ENCODE measurements around the gene TRIM71. TPM values are rescaled to one million over a fixed set of nuclear protein-coding genes. Genes with fewer than 3 reads are reported as not detected.
"Not testable (repeated sequence)": the region's sequence is repeated elsewhere in the genome, so short reads cannot be mapped to it uniquely, and the experiment has no call there.

Gene TRIM71
- total RNA-seq, 3 donors from 2014 or later: not detected

GRCh38 chr3:32897001-32897601, 79.3 kb downstream of the TRIM71 start:
- intact Hi-C loops (cut with DNase I, micrococcal nuclease): no loop called here
- H3K9me3 ChIP-seq: no peaks in the 10 kb centered on the region
- no peak overlapping the region for H3K4me3 ChIP-seq
- no peak for ATAC-seq
- no peaks in the 10 kb centered on the region for H3K36me3 ChIP-seq (ENCODE audit: low read depth)
- TF ChIP-seq, protein P1, sequence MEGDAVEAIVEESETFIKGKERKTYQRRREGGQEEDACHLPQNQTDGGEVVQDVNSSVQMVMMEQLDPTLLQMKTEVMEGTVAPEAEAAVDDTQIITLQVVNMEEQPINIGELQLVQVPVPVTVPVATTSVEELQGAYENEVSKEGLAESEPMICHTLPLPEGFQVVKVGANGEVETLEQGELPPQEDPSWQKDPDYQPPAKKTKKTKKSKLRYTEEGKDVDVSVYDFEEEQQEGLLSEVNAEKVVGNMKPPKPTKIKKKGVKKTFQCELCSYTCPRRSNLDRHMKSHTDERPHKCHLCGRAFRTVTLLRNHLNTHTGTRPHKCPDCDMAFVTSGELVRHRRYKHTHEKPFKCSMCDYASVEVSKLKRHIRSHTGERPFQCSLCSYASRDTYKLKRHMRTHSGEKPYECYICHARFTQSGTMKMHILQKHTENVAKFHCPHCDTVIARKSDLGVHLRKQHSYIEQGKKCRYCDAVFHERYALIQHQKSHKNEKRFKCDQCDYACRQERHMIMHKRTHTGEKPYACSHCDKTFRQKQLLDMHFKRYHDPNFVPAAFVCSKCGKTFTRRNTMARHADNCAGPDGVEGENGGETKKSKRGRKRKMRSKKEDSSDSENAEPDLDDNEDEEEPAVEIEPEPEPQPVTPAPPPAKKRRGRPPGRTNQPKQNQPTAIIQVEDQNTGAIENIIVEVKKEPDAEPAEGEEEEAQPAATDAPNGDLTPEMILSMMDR (IDR thresholded peaks at IDR 0.05): no peak
- no peak for DNase-seq
- no peaks in the 10 kb centered on the region for H3K4me1 ChIP-seq (ENCODE audit: low read depth)

DNA sequence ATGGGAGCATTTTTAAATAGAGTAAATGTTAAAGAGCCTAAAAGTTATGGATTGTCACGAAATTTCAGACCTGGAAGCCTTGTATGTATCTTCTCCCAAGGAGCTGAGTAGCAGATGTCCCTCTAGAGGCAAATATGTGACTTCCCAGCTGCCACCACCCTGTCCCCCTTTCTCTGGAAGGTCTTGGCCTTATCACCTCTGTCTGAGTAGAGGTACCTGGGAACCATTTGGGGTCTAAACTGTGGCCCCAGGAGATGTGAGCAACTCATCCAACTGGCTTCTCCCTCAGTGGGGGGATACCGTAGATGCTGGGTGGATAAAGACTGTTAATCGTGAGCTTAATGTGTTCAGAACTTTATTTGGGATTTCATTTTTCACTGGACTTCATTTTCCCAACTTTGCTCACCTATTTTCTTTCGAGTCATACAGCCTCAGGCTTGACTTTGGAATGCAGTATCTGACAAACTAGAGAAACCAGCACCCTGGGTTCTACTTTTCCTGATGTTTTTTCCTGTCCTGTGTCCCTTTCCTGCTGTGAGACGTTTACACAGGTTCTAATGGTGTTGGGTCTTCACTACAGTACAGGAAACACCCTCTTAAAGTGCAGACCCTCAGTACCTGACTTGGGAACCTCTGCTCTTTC, 80.3 kb downstream of the TRIM71 start:
- no peak for DNase-seq
- Histone ChIP-seq H3K4me1 (ENCODE audit: low read depth) (no peaks in the 10 kb centered on the region), H3K9me3 (no peaks in the 10 kb centered on the region), H3K36me3 (ENCODE audit: low read depth) (no peaks in the 10 kb centered on the region), H3K4me3 (no peak overlapping the region)
- no peak for ATAC-seq
- intact Hi-C loops (cut with DNase I, micrococcal nuclease): no loop called here
- TF ChIP-seq, protein P1 (IDR thresholded peaks at IDR 0.05): no peak

DNA sequence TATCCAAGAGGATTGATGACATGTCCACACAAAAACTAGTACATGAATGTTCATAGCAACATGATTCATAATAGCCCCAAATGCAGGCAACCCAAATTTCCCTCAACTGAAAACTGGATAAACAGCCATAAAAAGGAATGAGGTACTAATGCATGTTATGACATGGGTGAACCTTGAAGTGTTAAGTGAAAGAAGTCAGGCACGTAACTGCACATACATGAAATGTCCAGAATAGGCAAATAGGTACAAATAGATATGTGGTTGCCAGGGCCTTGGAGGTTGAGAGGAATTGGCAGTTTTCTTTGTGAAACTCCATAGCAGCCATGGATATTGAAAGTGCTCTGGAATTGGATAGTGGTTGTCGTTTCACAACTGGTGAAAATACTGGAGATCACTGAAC, 81.5 kb downstream of the TRIM71 start:
- DNase-seq: no peak
- TF ChIP-seq, protein P1 (IDR thresholded peaks at IDR 0.05): no peak
- Histone ChIP-seq H3K4me3 (no peak overlapping the region), H3K9me3 (no peaks in the 10 kb centered on the region), H3K4me1 (ENCODE audit: low read depth) (no peaks in the 10 kb centered on the region), H3K36me3 (ENCODE audit: low read depth) (no peaks in the 10 kb centered on the region)
- intact Hi-C loops (cut with DNase I, micrococcal nuclease): no loop called here
- no peak for ATAC-seq

GRCh38 chr3:32901005-32901932, 83.5 kb downstream of the TRIM71 start:
- TF ChIP-seq, protein P1 (IDR thresholded peaks at IDR 0.05): no peak
- DNase-seq: no peak
- ATAC-seq: no peak
- Histone ChIP-seq H3K9me3 (no peaks in the 10 kb centered on the region), H3K4me1 (ENCODE audit: low read depth) (no peaks in the 10 kb centered on the region), H3K4me3 (no peak overlapping the region), H3K36me3 (ENCODE audit: low read depth) (no peaks in the 10 kb centered on the region)
- intact Hi-C loops (cut with DNase I, micrococcal nuclease): no loop called here

DNA sequence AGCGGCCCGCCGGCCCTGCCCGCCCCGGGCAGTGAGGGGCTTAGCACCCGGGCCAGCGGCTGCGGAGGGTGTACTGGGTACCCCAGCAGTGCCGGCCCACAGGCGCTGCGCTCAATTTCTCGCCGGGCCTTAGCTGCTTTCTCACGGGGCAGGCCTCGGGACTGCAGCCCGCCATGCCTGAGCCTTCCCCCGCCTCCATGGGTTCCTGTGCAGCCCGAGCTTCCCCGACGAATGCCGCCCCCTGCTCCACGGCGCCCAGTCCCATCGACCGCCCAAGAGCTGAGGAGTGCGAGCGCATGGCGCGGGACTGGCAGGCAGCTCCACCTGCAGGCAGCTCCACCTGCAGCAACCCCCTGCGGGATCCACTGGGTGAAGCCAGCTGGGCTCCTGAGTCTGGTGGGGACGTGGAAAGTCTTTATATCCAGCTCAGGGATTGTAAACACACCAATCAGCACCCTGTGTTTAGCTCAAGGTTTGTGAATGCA, 85.1 kb downstream of the TRIM71 start:
- H3K4me3 ChIP-seq; H3K9me3 ChIP-seq; H3K4me1 ChIP-seq (ENCODE audit: low read depth); intact Hi-C loops (cut with DNase I, micrococcal nuclease); H3K36me3 ChIP-seq (ENCODE audit: low read depth): not testable (repeated sequence)
- ATAC-seq: peak; percentile 52
- peak in 2 of 3 donors; percentile 19 to 52 for DNase-seq

DNA sequence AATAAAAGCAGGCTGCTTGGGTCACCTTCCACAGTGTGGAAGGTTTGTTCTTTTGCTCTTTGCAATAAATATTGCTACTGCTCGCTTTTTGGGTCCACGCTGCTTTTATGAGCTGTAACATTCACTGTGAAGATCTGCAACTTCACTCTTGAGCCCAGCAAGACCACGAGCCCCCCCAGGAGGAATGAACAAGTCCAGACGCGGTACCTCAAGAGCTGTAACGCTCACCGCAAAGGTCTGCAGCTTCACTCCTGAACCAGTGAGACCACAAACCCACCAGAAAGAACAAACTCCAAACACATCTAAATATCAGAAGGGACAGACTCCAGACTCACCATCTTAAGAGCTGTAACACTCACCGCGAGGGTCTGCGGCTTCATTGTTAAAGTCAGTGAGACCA, 86.2 kb downstream of the TRIM71 start:
- TF ChIP-seq, protein P1 (IDR thresholded peaks at IDR 0.05): no peak
- intact Hi-C loops (cut with DNase I, micrococcal nuclease): no loop called here
- ATAC-seq (no peak), DNase-seq (no peak)
- no peaks in the 10 kb centered on the region for H3K9me3 ChIP-seq
- no peak overlapping the region for H3K4me3 ChIP-seq
- no peaks in the 10 kb centered on the region for H3K4me1 ChIP-seq (ENCODE audit: low read depth)
- H3K36me3 ChIP-seq (ENCODE audit: low read depth): no peaks in the 10 kb centered on the region

Measured in mucosa of descending colon (tissue), 3 donors.